Measurements from ENCODE around the gene B3GALT6. TPM values are rescaled to one million over a fixed set of nuclear protein-coding genes. Genes with fewer than 3 reads are reported as not detected.
"Not testable (repeated sequence)": the region's sequence is repeated elsewhere in the genome, so short reads cannot be mapped to it uniquely, and the experiment has no call there.

The B3GALT6 gene
- 8.4 TPM for total RNA-seq

DNA sequence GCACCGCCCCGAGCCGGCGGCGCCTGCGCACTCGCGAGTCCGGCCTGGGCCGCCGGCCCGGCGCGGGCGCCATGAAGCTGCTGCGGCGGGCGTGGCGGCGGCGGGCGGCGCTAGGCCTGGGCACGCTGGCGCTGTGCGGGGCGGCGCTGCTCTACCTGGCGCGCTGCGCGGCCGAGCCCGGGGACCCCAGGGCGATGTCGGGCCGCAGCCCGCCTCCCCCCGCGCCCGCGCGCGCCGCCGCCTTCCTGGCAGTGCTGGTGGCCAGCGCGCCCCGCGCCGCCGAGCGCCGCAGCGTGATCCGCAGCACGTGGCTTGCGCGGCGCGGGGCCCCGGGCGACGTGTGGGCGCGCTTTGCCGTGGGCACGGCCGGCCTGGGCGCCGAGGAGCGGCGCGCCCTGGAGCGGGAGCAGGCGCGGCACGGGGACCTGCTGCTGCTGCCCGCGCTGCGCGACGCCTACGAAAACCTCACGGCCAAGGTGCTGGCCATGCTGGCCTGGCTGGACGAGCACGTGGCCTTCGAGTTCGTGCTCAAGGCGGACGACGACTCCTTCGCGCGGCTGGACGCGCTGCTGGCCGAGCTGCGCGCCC is at the start of gene B3GALT6:
B3GALT6 (plus strand) TSS at position 30 of the 588 bp plus-strand sequence; CDS start at position 72, 42 bp downstream.
- ATAC-seq: no peak

- ATAC-seq: no peak
These were observed 49.4 kb upstream of the B3GALT6 start for GRCh38 chr1:1182491-1183220.

DNA sequence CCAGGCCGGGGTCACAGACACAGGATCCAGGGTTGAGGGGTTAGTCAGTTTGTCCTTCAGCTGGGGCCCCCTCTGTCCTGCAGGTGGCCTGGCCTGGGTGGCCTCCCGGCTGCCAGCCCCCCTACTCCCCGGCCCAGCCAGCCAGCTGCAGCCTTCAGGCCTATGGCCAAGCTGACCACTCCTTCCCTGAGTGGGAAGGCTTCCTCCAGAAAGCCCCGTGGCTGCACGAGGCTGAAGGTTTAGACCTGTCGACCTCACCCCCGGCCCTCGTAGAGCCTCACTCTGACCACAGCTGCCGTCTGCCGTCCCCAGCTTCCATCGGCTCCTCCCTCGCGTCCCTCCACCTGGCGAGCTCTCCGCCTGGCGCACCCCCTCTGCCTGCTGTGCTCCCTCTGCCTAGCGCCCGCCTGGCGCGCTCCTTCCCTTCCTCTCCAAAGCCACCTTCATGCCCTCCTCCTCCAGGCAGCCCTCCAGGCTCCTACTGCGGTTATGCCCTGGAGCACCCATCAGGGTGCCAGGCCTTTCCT is 48.8 kb upstream of the B3GALT6 start:
- no peak for ATAC-seq

DNA sequence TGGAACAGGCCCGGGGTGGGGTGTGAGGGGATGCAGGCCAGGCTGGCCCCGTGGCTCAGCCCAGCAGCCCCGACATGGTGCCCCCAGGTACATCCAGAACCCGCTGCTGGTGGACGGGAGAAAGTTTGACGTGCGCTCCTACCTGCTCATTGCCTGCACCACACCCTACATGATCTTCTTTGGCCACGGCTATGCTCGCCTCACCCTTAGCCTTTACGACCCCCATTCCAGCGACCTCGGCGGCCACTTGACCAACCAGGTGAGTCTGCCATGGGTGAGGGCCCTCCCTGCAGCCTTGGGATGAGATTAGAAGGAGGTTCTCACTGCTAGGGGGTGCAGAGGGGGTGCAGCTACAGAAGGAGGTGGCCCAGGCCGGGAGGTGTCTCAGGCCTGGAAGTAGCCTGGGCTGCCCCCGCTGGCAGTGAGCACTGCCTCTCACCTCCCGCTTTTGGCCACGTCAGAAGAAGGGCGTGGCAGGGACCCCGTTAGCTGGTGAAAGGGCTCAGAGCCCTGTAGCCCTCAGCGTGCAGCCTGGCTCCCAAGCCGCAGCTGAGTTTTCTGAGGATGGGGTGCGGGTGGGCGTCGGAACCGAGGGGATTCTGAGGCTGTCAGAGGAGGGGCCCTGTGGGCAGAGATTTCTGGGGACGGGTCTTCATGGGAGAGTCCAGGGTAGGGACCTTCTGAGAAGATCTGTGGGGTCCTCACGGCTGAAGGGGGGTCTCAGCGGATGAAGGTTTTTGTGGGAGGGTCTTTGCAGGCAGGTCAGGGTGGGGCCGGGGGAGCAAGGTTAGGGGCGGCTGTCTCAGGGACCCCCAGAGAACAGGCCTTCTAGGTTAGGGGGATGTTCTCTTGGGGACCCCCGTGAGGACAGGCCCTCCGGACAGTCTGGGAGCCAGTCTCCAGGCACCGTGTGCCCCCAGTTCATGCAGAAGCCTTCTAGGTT is 47.9 kb upstream of the B3GALT6 start:
- ATAC-seq: peak; percentile 4

GRCh38 chr1:1185101-1185765 is 46.8 kb upstream of the B3GALT6 start:
- no peak for ATAC-seq

- ATAC-seq: no peak
These were observed 44.1 kb upstream of the B3GALT6 start for GRCh38 chr1:1187938-1188337.

GRCh38 chr1:1189111-1189510 is 42.9 kb upstream of the B3GALT6 start:
- ATAC-seq: no peak

GRCh38 chr1:1191734-1192133 is 40.3 kb upstream of the B3GALT6 start:
- ATAC-seq: peak; percentile 20

GRCh38 chr1:1194723-1195122 is 37.3 kb upstream of the B3GALT6 start:
- ATAC-seq: no peak

- ATAC-seq: not testable (repeated sequence)
These were observed 36.3 kb upstream of the B3GALT6 start for GRCh38 chr1:1195726-1196125.

- ATAC-seq: no peak
These were observed 35.4 kb upstream of the B3GALT6 start for GRCh38 chr1:1196431-1197187.

- no peak for ATAC-seq
These were observed 34.9 kb upstream of the B3GALT6 start for GRCh38 chr1:1197188-1197500.

GRCh38 chr1:1197551-1198422 is 34.2 kb upstream of the B3GALT6 start:
- no peak for ATAC-seq

- ATAC-seq: no peak
These were observed 33.5 kb upstream of the B3GALT6 start for GRCh38 chr1:1198423-1199140.

- no peak for ATAC-seq
These were observed 32.7 kb upstream of the B3GALT6 start for GRCh38 chr1:1199141-1199960.

GRCh38 chr1:1199961-1200875 is 31.8 kb upstream of the B3GALT6 start:
- no peak for ATAC-seq

GRCh38 chr1:1200876-1201810 is 30.9 kb upstream of the B3GALT6 start:
- ATAC-seq: peak; percentile 54

Measured in esophagus mucosa (tissue), 1 donor.